ENCODE results near the gene UGT1A10. TPM values are rescaled to one million over a fixed set of nuclear protein-coding genes. Genes with fewer than 3 reads are reported as not detected.

Gene UGT1A10
- total and polyA plus RNA-seq, 2 donors (not counting 1 experiment from before 2014, with no cell fraction given): not detected

DNA sequence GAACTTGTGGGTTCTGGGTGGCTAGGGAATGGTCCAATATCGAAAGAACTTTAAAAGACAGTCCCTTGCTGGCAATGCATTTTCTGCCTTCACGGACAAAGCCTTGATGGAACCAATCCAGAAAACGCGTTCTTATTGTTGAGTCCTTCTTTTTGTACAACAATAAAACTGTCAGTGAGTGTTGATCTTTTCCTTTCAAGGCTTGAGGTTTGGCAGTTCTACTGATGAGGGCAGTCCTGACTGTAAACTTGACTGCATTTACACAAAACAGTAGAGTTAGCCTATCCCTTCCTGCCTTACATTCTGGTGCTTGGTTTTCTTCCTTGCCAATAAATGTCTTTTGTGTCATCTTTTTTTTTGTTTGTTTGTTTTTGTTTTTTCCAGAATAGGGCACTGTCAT, 42.9 kb downstream of the UGT1A10 start:
- ChIA-PET CTCF (no interaction called here), POLR2A (no interaction called here)
- no peaks in the 10 kb centered on the region for H3K36me3 ChIP-seq (replicated peaks in 1 of 2; ENCODE audit: control extremely low read depth in 1 of 2, control insufficient read depth in 1 of 2, extremely low read depth in 1 of 2, insufficient read depth in 2 of 2, low read length in 1 of 2)
- Mint-ChIP-seq H3K4me1 (peaks cover 16% of the 10 kb centered on the region), H3K27ac (no peak overlapping the region), H3K4me3 (no peak overlapping the region), H3K9me3 (ENCODE audit: insufficient read depth) (no peaks in the 10 kb centered on the region), H3K27me3 (peaks cover 8% of the 10 kb centered on the region)
- H3K4me1 ChIP-seq (ENCODE audit: control insufficient read depth in 2 of 2, insufficient read depth in 2 of 2, low read length in 2 of 2): peaks cover 0 to 6% of the 10 kb centered on the region in 2 donors
- no peaks in the 10 kb centered on the region for H4K20me1 ChIP-seq (ENCODE audit: control insufficient read depth, insufficient read depth, low read length, poor library complexity, severe bottlenecking)
- TF ChIP-seq, protein P1, sequence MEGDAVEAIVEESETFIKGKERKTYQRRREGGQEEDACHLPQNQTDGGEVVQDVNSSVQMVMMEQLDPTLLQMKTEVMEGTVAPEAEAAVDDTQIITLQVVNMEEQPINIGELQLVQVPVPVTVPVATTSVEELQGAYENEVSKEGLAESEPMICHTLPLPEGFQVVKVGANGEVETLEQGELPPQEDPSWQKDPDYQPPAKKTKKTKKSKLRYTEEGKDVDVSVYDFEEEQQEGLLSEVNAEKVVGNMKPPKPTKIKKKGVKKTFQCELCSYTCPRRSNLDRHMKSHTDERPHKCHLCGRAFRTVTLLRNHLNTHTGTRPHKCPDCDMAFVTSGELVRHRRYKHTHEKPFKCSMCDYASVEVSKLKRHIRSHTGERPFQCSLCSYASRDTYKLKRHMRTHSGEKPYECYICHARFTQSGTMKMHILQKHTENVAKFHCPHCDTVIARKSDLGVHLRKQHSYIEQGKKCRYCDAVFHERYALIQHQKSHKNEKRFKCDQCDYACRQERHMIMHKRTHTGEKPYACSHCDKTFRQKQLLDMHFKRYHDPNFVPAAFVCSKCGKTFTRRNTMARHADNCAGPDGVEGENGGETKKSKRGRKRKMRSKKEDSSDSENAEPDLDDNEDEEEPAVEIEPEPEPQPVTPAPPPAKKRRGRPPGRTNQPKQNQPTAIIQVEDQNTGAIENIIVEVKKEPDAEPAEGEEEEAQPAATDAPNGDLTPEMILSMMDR (IDR thresholded peaks at IDR 0.05): no peak
- TF ChIP-seq EZH2 (IDR thresholded peaks at IDR 0.05; ENCODE audit: borderline replicate concordance, insufficient read depth, low read depth, low read length, poor library complexity, severe bottlenecking): no peak
- 52% methylated on average over 2 of the region's 4 CpGs for WGBS (ENCODE audit: insufficient coverage)
- H3K79me2 ChIP-seq (ENCODE audit: control insufficient read depth, insufficient read depth, low read length): no peaks in the 10 kb centered on the region
- no peak overlapping the region for H3K4me3 ChIP-seq (ENCODE audit: control extremely low read depth in 1 of 5, extremely low read depth in 1 of 5, insufficient read depth in 1 of 5, low read depth in 2 of 5, low read length in 4 of 5)
- intact Hi-C loops (cut with micrococcal nuclease): no loop called here
- H3K4me2 ChIP-seq (replicated peaks; ENCODE audit: low read depth, low read length, poor library complexity, severe bottlenecking): no peak overlapping the region
- no peaks in the 10 kb centered on the region for H3K27me3 ChIP-seq (replicated peaks in 1 of 4; ENCODE audit: control extremely low read depth in 1 of 4, control insufficient read depth in 3 of 4, insufficient read depth in 4 of 4, low read length in 3 of 4)
- no peak for ATAC-seq (ENCODE audit: low read depth)
- no peak overlapping the region for H3K27ac ChIP-seq (ENCODE audit: low read length in 2 of 2)
- H3K9ac ChIP-seq (ENCODE audit: low read length): no peak overlapping the region
- no peaks in the 10 kb centered on the region for H3K9me3 ChIP-seq (ENCODE audit: control extremely low read depth in 1 of 3, control insufficient read depth in 2 of 3, insufficient read depth in 1 of 3, low read length in 2 of 3)
- H2AFZ ChIP-seq (ENCODE audit: insufficient read depth, low read depth, low read length, poor library complexity, severe bottlenecking): no peak overlapping the region
- DNase-seq: no peak

GRCh38 chr2:233680361-233681045, 44.3 kb downstream of the UGT1A10 start:
- no peak for ATAC-seq (ENCODE audit: low read depth)
- Histone ChIP-seq H3K4me1 (ENCODE audit: control insufficient read depth in 2 of 2, insufficient read depth in 2 of 2, low read length in 2 of 2) (peaks cover 0 to 6% of the 10 kb centered on the region in 2 donors), H3K9ac (ENCODE audit: low read length) (no peak overlapping the region), H3K9me3 (ENCODE audit: control extremely low read depth in 1 of 3, control insufficient read depth in 2 of 3, insufficient read depth in 1 of 3, low read length in 2 of 3) (no peaks in the 10 kb centered on the region), H3K4me2 (replicated peaks; ENCODE audit: low read depth, low read length, poor library complexity, severe bottlenecking) (no peak overlapping the region), H3K27me3 (replicated peaks in 1 of 4; ENCODE audit: control extremely low read depth in 1 of 4, control insufficient read depth in 3 of 4, insufficient read depth in 4 of 4, low read length in 3 of 4) (no peaks in the 10 kb centered on the region), H3K4me3 (ENCODE audit: control extremely low read depth in 1 of 5, extremely low read depth in 1 of 5, insufficient read depth in 1 of 5, low read depth in 2 of 5, low read length in 4 of 5) (no peak overlapping the region), H3K27ac (ENCODE audit: low read length in 2 of 2) (no peak overlapping the region), H4K20me1 (ENCODE audit: control insufficient read depth, insufficient read depth, low read length, poor library complexity, severe bottlenecking) (no peaks in the 10 kb centered on the region), H3K79me2 (ENCODE audit: control insufficient read depth, insufficient read depth, low read length) (no peaks in the 10 kb centered on the region), H3K36me3 (replicated peaks in 1 of 2; ENCODE audit: control extremely low read depth in 1 of 2, control insufficient read depth in 1 of 2, extremely low read depth in 1 of 2, insufficient read depth in 2 of 2, low read length in 1 of 2) (no peaks in the 10 kb centered on the region), H2AFZ (ENCODE audit: insufficient read depth, low read depth, low read length, poor library complexity, severe bottlenecking) (no peak overlapping the region)
- Mint-ChIP-seq H3K27ac (no peak overlapping the region), H3K4me1 (peaks cover 16% of the 10 kb centered on the region), H3K9me3 (ENCODE audit: insufficient read depth) (no peaks in the 10 kb centered on the region), H3K4me3 (no peak overlapping the region), H3K27me3 (peaks cover 8% of the 10 kb centered on the region)
- no peak for DNase-seq
- TF ChIP-seq EZH2 (IDR thresholded peaks at IDR 0.05; ENCODE audit: borderline replicate concordance, insufficient read depth, low read depth, low read length, poor library complexity, severe bottlenecking): no peak
- TF ChIP-seq, protein P1 (IDR thresholded peaks at IDR 0.05): no peak
- intact Hi-C loops (cut with micrococcal nuclease): no loop called here
- ChIA-PET POLR2A (no interaction called here), CTCF (interaction anchor here (0.5 kb wide), 1 partner anchor 687 kb away, joined by 4 read pairs; no protein-coding TSS in a partner anchor)
- 90% methylated on average over 3 of the region's 4 CpGs for whole genome bisulfite sequencing (ENCODE audit: insufficient coverage)
